K562 (cell line): ENCODE results near the gene LRRC4C. TPM values are rescaled to one million over a fixed set of nuclear protein-coding genes. Genes with fewer than 3 reads are reported as not detected.

Experiments used
- ATAC-seq: fragments of 200-7000 bp; cut with Tn5 transposase; 3 replicates; pipeline ENCODE4 v1.9.1; 2020; ENCODE audit warnings: moderate library complexity
- BruUV-seq: library from RNA; stranded (reverse); fragments of 400-500 nt; replicated peaks from 2 replicates; lab custom pipeline; 2021; lab: Mats Ljungman, UMichigan
- CTCF ChIA-PET: fragments of 300-600 bp; formaldehyde crosslinking; extraction: SDS; loops from one replicate; lab custom pipeline; 2021; ENCODE audit warnings: low intra/inter-chr PET ratio; lab: Yijun Ruan, JAX
- POLR2A ChIA-PET: fragments of 300-600, 350-650 bp; sonication (Branson Sonifier 250); formaldehyde crosslinking; extraction: SDS; loops from one replicate; lab custom pipeline; 2021; ENCODE audit warnings: antibody characterized with exemption, inconsistent platforms; lab: Yijun Ruan, JAX
- DNase-seq, 4 experiments: peaks; one replicate each; pipeline versions ENCODE4 v3.0.0 to v3.0.0-alpha.2; 2011 to 2018; ENCODE audit warnings: low spot score in 3 of 4, mixed read lengths in 3 of 4; ENCODE audit errors: extremely low read depth in 1 of 4
- FAIRE-seq: peaks from 2 replicates; lab custom pipeline; 2011; peaks lifted over from hg19 to GRCh38; lab: Jason Lieb, UNC
- H2AFZ ChIP-seq: 2 replicates; pipeline ENCODE4 v1.6.0; 2011; ENCODE audit warnings: low read depth, low read length, control low read depth, inconsistent platforms
- H3K27ac ChIP-seq: fragments of 200-600 bp; 3 replicates; pipeline ENCODE4 v1.8.0; 2011; ENCODE audit warnings: low read depth, mild to moderate bottlenecking, control low read depth, inconsistent platforms, low read length, moderate library complexity, mixed read lengths; ENCODE audit errors: extremely low read depth
- H3K27me3 ChIP-seq, 2 experiments: fragments of 300-600 bp in 1 of 2; 2 replicates in 1 of 2; 3 replicates in 1 of 2; pipeline versions ENCODE4 v1.6.0 to v1.8.0; 2011; ENCODE audit warnings: inconsistent platforms in 2 of 2, low read length in 2 of 2, mild to moderate bottlenecking in 1 of 2, mixed read lengths in 1 of 2, moderate library complexity in 1 of 2; ENCODE audit not compliant: control insufficient read depth in 2 of 2, insufficient read depth in 2 of 2
- H3K36me3 ChIP-seq: fragments of 300-600 bp; 3 replicates; pipeline ENCODE4 v1.8.0; 2011; ENCODE audit warnings: mild to moderate bottlenecking, low read length, inconsistent platforms; ENCODE audit not compliant: control insufficient read depth, insufficient read depth
- H3K4me1 ChIP-seq, 2 experiments: fragments of 200-600 bp in 1 of 2; replicated peaks in 1 of 2; 2 replicates in 1 of 2; 3 replicates in 1 of 2; pipeline versions ENCODE4 v1.5.1 to v1.8.0; 2011; ENCODE audit warnings: inconsistent platforms in 2 of 2, low read length in 2 of 2, mild to moderate bottlenecking in 1 of 2, mixed read lengths in 1 of 2, moderate library complexity in 1 of 2; ENCODE audit not compliant: control insufficient read depth in 2 of 2, insufficient read depth in 2 of 2
- H3K4me2 ChIP-seq: 2 replicates; pipeline ENCODE4 v1.6.1; 2011; ENCODE audit warnings: low read length, control low read depth, inconsistent platforms, mixed read lengths; ENCODE audit not compliant: insufficient read depth
- H3K4me3 ChIP-seq: fragments of 200-600 bp; sonication (generic), shearing (Covaris generic); 2 replicates; pipeline ENCODE4 v1.5.1; 2016; ENCODE audit warnings: control low read depth, inconsistent platforms
- H3K79me2 ChIP-seq: fragments of 200-600 bp; 3 replicates; pipeline ENCODE4 v1.8.0; 2011; ENCODE audit warnings: low read length, inconsistent platforms; ENCODE audit not compliant: control insufficient read depth, insufficient read depth
- H3K9ac ChIP-seq, 2 experiments: 2 replicates each; pipeline versions ENCODE4 v1.6.0 to v1.6.1; 2011; ENCODE audit warnings: low read depth in 2 of 2, low read length in 2 of 2, control low read depth in 1 of 2, inconsistent platforms in 1 of 2, mild to moderate bottlenecking in 1 of 2, mixed read lengths in 1 of 2; ENCODE audit not compliant: insufficient read depth in 1 of 2
- H3K9me1 ChIP-seq: one replicate; pipeline ENCODE4 v1.6.0; 2011; ENCODE audit warnings: inconsistent platforms, mild to moderate bottlenecking, low read length, moderate library complexity; ENCODE audit not compliant: control insufficient read depth, insufficient read depth
- H3K9me3 ChIP-seq: replicated peaks from 2 replicates; pipeline ENCODE4 v1.5.1; 2011; ENCODE audit warnings: low read depth, low read length, inconsistent platforms; ENCODE audit not compliant: control insufficient read depth, insufficient read depth
- H4K20me1 ChIP-seq: replicated peaks from 2 replicates; pipeline ENCODE4 v1.6.1; 2011; ENCODE audit warnings: low read length, inconsistent platforms, mixed read lengths; ENCODE audit not compliant: control insufficient read depth, insufficient read depth
- ARID4B ChIP-seq: sonication (generic); formaldehyde crosslinking; IDR thresholded peaks from 2 replicates; pipeline ENCODE4 v1.8.0; 2022; ENCODE audit warnings: mild to moderate bottlenecking, missing genetic modification reagents
- CAMTA2 ChIP-seq: fragments of 250-450 bp; sonication (Bioruptor Pico); conservative IDR thresholded peaks from 2 replicates; pipeline ENCODE4 v1.5.1; 2022
- DACH1 ChIP-seq: fragments of 450-650 bp; IDR thresholded peaks from 2 replicates; pipeline ENCODE4 v1.6.1; 2018; ENCODE audit not compliant: partially characterized antibody
- ETS2 ChIP-seq: IDR thresholded peaks from 2 replicates; pipeline ENCODE4 v1.6.1; 2016; ENCODE audit warnings: borderline replicate concordance, missing genetic modification characterization, mild to moderate bottlenecking, moderate library complexity, missing compliant biosample characterization; ENCODE audit not compliant: poor library complexity, severe bottlenecking
- FOXP1 ChIP-seq: sonication (generic); formaldehyde crosslinking; IDR thresholded peaks from 2 replicates; pipeline ENCODE4 v1.8.0; 2022; ENCODE audit warnings: mild to moderate bottlenecking, missing genetic modification reagents
- KLF1 ChIP-seq: fragments of 450-650 bp; IDR thresholded peaks from 2 replicates; pipeline ENCODE4 v1.6.1; 2016; ENCODE audit warnings: missing genetic modification characterization, missing compliant biosample characterization
- MYBL2 ChIP-seq, 2 experiments: fragments of 450-650 bp in 1 of 2; sonication (generic) in 1 of 2; formaldehyde crosslinking in 1 of 2; IDR thresholded peaks; 2 replicates each; pipeline versions ENCODE4 v1.6.1 to v1.8.1; 2017 to 2022; ENCODE audit warnings: borderline replicate concordance in 1 of 2, inconsistent platforms in 1 of 2, low read depth in 1 of 2, mild to moderate bottlenecking in 1 of 2, missing genetic modification reagents in 1 of 2, moderate library complexity in 1 of 2
- POLR2B ChIP-seq: fragments of 450-650 bp; IDR thresholded peaks from 2 replicates; pipeline ENCODE4 v1.6.1; 2018; ENCODE audit warnings: low read depth; ENCODE audit not compliant: partially characterized antibody
- SMAD2 ChIP-seq: fragments of 150-350 bp; IDR thresholded peaks from 2 replicates; pipeline ENCODE4 v1.6.1; 2014; ENCODE audit warnings: low read depth, mild to moderate bottlenecking, low read length
- SNIP1 ChIP-seq: fragments of 450-650 bp; IDR thresholded peaks from 2 replicates; pipeline ENCODE4 v1.7.1; 2017; ENCODE audit warnings: low read depth, mild to moderate bottlenecking
- STAG1 ChIP-seq: sonication (generic); formaldehyde crosslinking; IDR thresholded peaks from 2 replicates; pipeline ENCODE4 v1.5.0; 2020; ENCODE audit warnings: missing genetic modification reagents, borderline replicate concordance
- STAT5B ChIP-seq: fragments of 250-450 bp; sonication (Bioruptor Pico); IDR thresholded peaks from 2 replicates; pipeline ENCODE4 v1.8.0; 2021; ENCODE audit warnings: mild to moderate bottlenecking, inconsistent platforms
- ZBTB5 ChIP-seq: fragments of 450-650 bp; IDR thresholded peaks from 2 replicates; pipeline ENCODE4 v1.6.1; 2017; ENCODE audit warnings: antibody characterized with exemption
- ZFP30 ChIP-seq: fragments of 250-450 bp; sonication (Bioruptor Pico); IDR thresholded peaks from 2 replicates; pipeline ENCODE4 v1.8.0; 2022; ENCODE audit warnings: moderate library complexity, mild to moderate bottlenecking, inconsistent platforms, borderline replicate concordance
- ZNF23 ChIP-seq: fragments of 250-450 bp; sonication (Bioruptor Pico); IDR thresholded peaks from 2 replicates; pipeline ENCODE4 v1.4.0; 2020; ENCODE audit warnings: mild to moderate bottlenecking
- ZNF282 ChIP-seq: sonication (generic); formaldehyde crosslinking; IDR thresholded peaks from 2 replicates; pipeline ENCODE4 v1.8.1; 2023; ENCODE audit warnings: missing genetic modification reagents
- ZNF347 ChIP-seq: fragments of 450-650 bp; formaldehyde crosslinking; IDR thresholded peaks from 2 replicates; pipeline ENCODE4 v1.4.0; 2020; ENCODE audit warnings: low read depth, mild to moderate bottlenecking, moderate library complexity
- WGBS: fragments of 100-300 bp; shearing (Covaris generic); methylation state at CpG from one replicate; pipeline ENCODE4 v1.1.6; 2016; ENCODE audit warnings: low coverage, mixed read lengths; ENCODE audit not compliant: insufficient coverage; ENCODE audit errors: missing lambda C conversion rate; 5-methylcytosine and 5-hydroxymethylcytosine counted together
- in situ Hi-C: fragments of 300-500 bp; cut with MboI; formaldehyde crosslinking; loops from 4 replicates; pipeline ENCODE4 v1.15.0; 2018; ENCODE audit warnings: inconsistent platforms, mixed read lengths
- intact Hi-C: fragments of 100-400 bp; cut with micrococcal nuclease; formaldehyde crosslinking; loops from 2 replicates; pipeline ENCODE4 v1.14.2; 2022
- polyA plus RNA-seq, 8 experiments: library from polyadenylated mRNA; depleted of rRNA in 4 of 8; stranded (reverse) in 5 of 8; unstranded in 3 of 8; fragments of >200 nt; fragmentation: Nextera tagmentation in 2 of 8; fragmentation: Illumina TruSeq in 1 of 8; extraction: Ambion mirVana in 2 of 8; extraction: Trizol in 1 of 8; gene quantifications; 2 replicates each; pipeline versions ENCODE4 v1.2.1 to v1.2.3, GENCODE V29; 2011 to 2014; ENCODE audit warnings: inconsistent platforms in 1 of 8, missing spikeins in 1 of 8
- total RNA-seq, 7 experiments: library from RNA; depleted of rRNA in 6 of 7; stranded (reverse); fragments of >200 nt in 6 of 7; fragmentation: Illumina TruSeq in 2 of 7; extraction: Trizol in 2 of 7; gene quantifications; 2 replicates each; pipeline versions ENCODE4 v1.2.1 to v1.2.3, GENCODE V29; 2011 to 2021; ENCODE audit warnings: low replicate concordance in 1 of 7

Gene LRRC4C
- total and polyA plus RNA-seq, 9 of the 15 experiments (the other 6 are each of a cell fraction or from before 2014, with no cell fraction given) = not detected

GRCh38 chr11:40514124-40514523, 945.3 kb downstream of the LRRC4C start:
- no peak overlapping the region for H3K9ac ChIP-seq
- H2AFZ ChIP-seq = no peak overlapping the region
- H3K36me3 ChIP-seq = no peaks in the 10 kb centered on the region
- FAIRE-seq (no peak), ATAC-seq (no peak), DNase-seq (no peak)
- no peak overlapping the region for H3K27ac ChIP-seq
- H3K79me2 ChIP-seq = no peaks in the 10 kb centered on the region
- no peak overlapping the region for H3K4me3 ChIP-seq
- H3K4me1 ChIP-seq = no peaks in the 10 kb centered on the region
- ChIA-PET POLR2A (no interaction called here), CTCF (no interaction called here)
- BruUV-seq = no TSS peak
- no peak overlapping the region for H3K4me2 ChIP-seq
- H3K27me3 ChIP-seq = no peaks in the 10 kb centered on the region
- no peaks in the 10 kb centered on the region for H4K20me1 ChIP-seq
- no peaks in the 10 kb centered on the region for H3K9me3 ChIP-seq
- in situ Hi-C loops = no loop called here
- intact Hi-C loops = no loop called here
- WGBS = 0% methylated on average over 1 of the region's 1 CpG
- H3K9me1 ChIP-seq = no peaks in the 10 kb centered on the region
- TF ChIP-seq KLF1 (tag) (no peak), MYBL2 (IDR thresholded peaks at IDR 0.05; ENCODE audit: low read depth) (no peak), MYBL2 (CRISPR knock-in tag; IDR thresholded peaks at IDR 0.05; ENCODE audit: borderline replicate concordance) (no peak), DACH1 (no peak), ETS2 (tag) (no peak), FOXP1 (no peak), SNIP1 (no peak), ZFP30 (no peak), ZBTB5 (no peak), ZNF23 (no peak), ZNF282 (CRISPR knock-in tag) (no peak), ARID4B (CRISPR knock-in tag) (no peak), CAMTA2 (no peak), POLR2B (no peak), STAT5B (no peak), STAG1 (CRISPR knock-in tag) (no peak), SMAD2 (no peak), ZNF347 (CRISPR knock-in tag) (no peak)
